Erythroblast (primary cell): ENCODE results near the gene ALAS1.

ENCODE experiments used
- GATA1 ChIP-seq: IDR thresholded peaks from 2 replicates; pipeline ENCODE4 v1.6.1; 2011; ENCODE audit warnings: low read depth, mild to moderate bottlenecking, control low read depth, low read length, moderate library complexity
- POLR2A ChIP-seq: IDR thresholded peaks from 2 replicates; pipeline ENCODE4 v1.6.1; 2011; ENCODE audit warnings: mild to moderate bottlenecking, low read length

DNA sequence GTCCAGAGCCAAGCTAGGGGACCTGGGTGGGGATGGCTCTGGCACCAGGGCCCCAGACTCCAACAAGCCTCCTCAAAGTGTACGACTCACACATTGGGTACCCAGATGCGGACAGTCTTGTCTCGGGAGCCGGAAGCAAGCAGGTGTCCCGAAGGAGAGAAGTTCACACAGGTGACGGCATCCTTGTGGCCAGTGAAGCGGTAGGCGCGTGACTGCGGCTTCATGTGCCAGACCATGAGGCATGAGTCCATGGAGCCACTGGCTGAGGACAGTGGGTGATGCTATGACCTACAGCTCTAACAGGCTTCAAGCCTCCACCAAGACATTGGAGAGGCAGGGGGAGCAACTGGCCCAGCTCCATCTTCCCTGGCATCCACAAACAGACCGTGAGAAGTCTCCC, 48.2 kb upstream of the ALAS1 start:
- TF ChIP-seq POLR2A (no peak), GATA1 (no peak)
